A549 (cell line): ENCODE results near the gene ARSD. TPM values are rescaled to one million over a fixed set of nuclear protein-coding genes. Genes with fewer than 3 reads are reported as not detected.
A peak's percentile ranks its signal among the peaks of the same experiment; 100 is the strongest.

Experiments
- ATAC-seq, 2 experiments: fragments of 200-7000 bp in 1 of 2; fragments of >200 bp in 1 of 2; cut with Nextera tagmentation in 1 of 2; cut with Tn5 transposase in 1 of 2; 3 replicates each; pipeline versions ENCODE4 v1.8.0 to v1.9.1; 2018 to 2020; ENCODE audit warnings: mild to moderate bottlenecking in 1 of 2, moderate library complexity in 1 of 2
- CTCF ChIA-PET: fragments of 300-600 bp; sonication (Branson Sonifier 250); formaldehyde crosslinking; extraction: SDS; loops from one replicate; lab custom pipeline; 2021; ENCODE audit warnings: antibody characterized with exemption, inconsistent platforms; lab: Yijun Ruan, JAX
- POLR2A ChIA-PET: fragments of 350-600 bp; formaldehyde crosslinking; extraction: SDS; loops from one replicate; lab custom pipeline; 2021; ENCODE audit warnings: antibody characterized with exemption, inconsistent platforms; lab: Yijun Ruan, JAX
- DNase-seq, 2 experiments: peaks; one replicate each; pipeline versions ENCODE4 v3.0.0 to v3.0.0-alpha.2; 2011 to 2016; ENCODE audit warnings: low read depth in 1 of 2, low spot score in 1 of 2
- FAIRE-seq: peaks from 2 replicates; lab custom pipeline; 2011; peaks lifted over from hg19 to GRCh38; lab: Jason Lieb, UNC
- H3K27ac ChIP-seq, 2 experiments: fragments of >200 bp; sonication (Bioruptor Twin); formaldehyde crosslinking; 3 replicates each; pipeline ENCODE4 v1.5.1; 2016 to 2017
- H3K4me1 ChIP-seq: fragments of >200 bp; sonication (Bioruptor Twin); formaldehyde crosslinking; 3 replicates; pipeline ENCODE4 v1.6.1; 2016
- H3K4me2 ChIP-seq: fragments of >200 bp; sonication (Bioruptor Twin); formaldehyde crosslinking; 3 replicates; pipeline ENCODE4 v1.6.1; 2016
- H3K4me3 ChIP-seq: fragments of >200 bp; sonication (Bioruptor Twin); formaldehyde crosslinking; 3 replicates; pipeline ENCODE4 v1.5.1; 2016
- H3K9me3 ChIP-seq: fragments of >200 bp; sonication (Bioruptor Twin); formaldehyde crosslinking; 3 replicates; pipeline ENCODE4 v1.6.1; 2016
- ATOH8 ChIP-seq: fragments of 250-450 bp; sonication (Bioruptor Pico); IDR thresholded peaks from 2 replicates; pipeline ENCODE4 v1.5.0; 2020; ENCODE audit warnings: low read depth, mild to moderate bottlenecking, moderate library complexity
- CEBPB ChIP-seq, 2 experiments: fragments of >200 bp in 1 of 2; sonication (Bioruptor Twin) in 1 of 2; formaldehyde crosslinking in 1 of 2; IDR thresholded peaks; 2 replicates each; pipeline ENCODE4 v1.6.1; 2012 to 2016
- CHD4 ChIP-seq: fragments of 200-600 bp; sonication (generic); IDR thresholded peaks from 2 replicates; pipeline ENCODE4 v1.6.1; 2016; ENCODE audit warnings: antibody characterized with exemption, mild to moderate bottlenecking, borderline replicate concordance
- EHMT2 ChIP-seq: fragments of 200-600 bp; sonication (generic); IDR thresholded peaks from 2 replicates; pipeline ENCODE4 v1.6.1; 2016; ENCODE audit warnings: antibody characterized with exemption, low read depth, mild to moderate bottlenecking, moderate library complexity
- ELK1 ChIP-seq: fragments of 150-350 bp; IDR thresholded peaks from 2 replicates; pipeline ENCODE4 v1.6.1; 2014; ENCODE audit warnings: low read depth, mild to moderate bottlenecking, low read length
- ESRRA ChIP-seq: fragments of 150-350 bp; IDR thresholded peaks from 2 replicates; pipeline ENCODE4 v1.6.1; 2014; ENCODE audit warnings: mild to moderate bottlenecking, low read length, borderline replicate concordance
- HES2 ChIP-seq: fragments of >200 bp; sonication (Bioruptor Twin); formaldehyde crosslinking; IDR thresholded peaks from 2 replicates; pipeline ENCODE4 v1.6.1; 2016
- HEYL ChIP-seq: fragments of 250-450 bp; sonication (Bioruptor Pico); IDR thresholded peaks from 2 replicates; pipeline ENCODE4 v1.8.0; 2021; ENCODE audit warnings: mild to moderate bottlenecking, moderate library complexity
- JUN ChIP-seq, 2 experiments: fragments of >200 bp; sonication (Bioruptor Twin); formaldehyde crosslinking; IDR thresholded peaks; 2 replicates in 1 of 2; 3 replicates in 1 of 2; pipeline ENCODE4 v1.6.1; 2016 to 2017
- JUNB ChIP-seq: fragments of >200 bp; sonication (Bioruptor Twin); formaldehyde crosslinking; IDR thresholded peaks from 2 replicates; pipeline ENCODE4 v1.6.1; 2016
- KDM1A ChIP-seq: fragments of 200-600 bp; sonication (generic); IDR thresholded peaks from 2 replicates; pipeline ENCODE4 v1.6.1; 2016; ENCODE audit warnings: low read depth, mild to moderate bottlenecking
- KDM5A ChIP-seq: fragments of 200-600 bp; sonication (generic); IDR thresholded peaks from 2 replicates; pipeline ENCODE4 v1.6.1; 2016; ENCODE audit warnings: antibody characterized with exemption, mild to moderate bottlenecking
- MAFK ChIP-seq: fragments of 450-650 bp; IDR thresholded peaks from 2 replicates; pipeline ENCODE4 v1.6.1; 2014; ENCODE audit not compliant: partially characterized antibody
- NR3C1 ChIP-seq: fragments of >200 bp; sonication (Bioruptor Twin); formaldehyde crosslinking; IDR thresholded peaks from 3 replicates; pipeline ENCODE4 v1.6.1; 2017
- REST ChIP-seq: fragments of 200-600 bp; sonication (generic); IDR thresholded peaks from 2 replicates; pipeline ENCODE4 v1.6.1; 2016; ENCODE audit warnings: antibody characterized with exemption, mild to moderate bottlenecking, moderate library complexity
- USF2 ChIP-seq: fragments of 450-650 bp; IDR thresholded peaks from 2 replicates; pipeline ENCODE4 v1.6.1; 2014; ENCODE audit warnings: antibody characterized with exemption
- ZC3H11A ChIP-seq: fragments of 450-650 bp; IDR thresholded peaks from 2 replicates; pipeline ENCODE4 v1.6.1; 2014; ENCODE audit warnings: antibody characterized with exemption, mild to moderate bottlenecking
- ZNF302 ChIP-seq: fragments of 250-450 bp; sonication (Bioruptor Pico); IDR thresholded peaks from 2 replicates; pipeline ENCODE4 v1.9.0; 2021; ENCODE audit warnings: inconsistent platforms, mild to moderate bottlenecking, moderate library complexity
- WGBS: methylation state at CpG from one replicate; pipeline ENCODE4 v1.1.6; 2017; ENCODE audit errors: missing lambda C conversion rate; 5-methylcytosine and 5-hydroxymethylcytosine counted together
- polyA plus RNA-seq, 4 experiments: library from polyadenylated mRNA; depleted of rRNA in 3 of 4; stranded (reverse); fragments of >200 nt; fragmentation: RNase III in 1 of 4; extraction: RNeasy Plus Mini Kit Qiagen cat#74134 plus additional on column Dnase treatment in 1 of 4; gene quantifications; 2 replicates in 3 of 4; 3 replicates in 1 of 4; pipeline ENCODE4 v1.2.3, GENCODE V29; 2011 to 2017

Gene ARSD
- polyA plus RNA-seq, 2 of the 4 experiments (the other 2 are of a cell fraction) = 9.9 to 17.4 TPM

- no peak overlapping the region for H3K4me3 ChIP-seq
- no peak overlapping the region for H3K27ac ChIP-seq
- 67% methylated on average over 5 of the region's 5 CpGs for WGBS
- ChIA-PET POLR2A (no interaction called here), CTCF (no interaction called here)
- H3K9me3 ChIP-seq = no peaks in the 10 kb centered on the region
- FAIRE-seq (peak; percentile 7), ATAC-seq (no peak), DNase-seq (no peak)
- TF ChIP-seq NR3C1 = no peak
- no peak for TF ChIP-seq KDM5A
- no peaks in the 10 kb centered on the region for H3K4me1 ChIP-seq
- no peak overlapping the region for H3K4me2 ChIP-seq
These were observed 54.7 kb downstream of the ARSD start for GRCh38 chrX:2874222-2875135.

GRCh38 chrX:2872671-2873277 lies 56.4 kb downstream of the ARSD start:
- no peaks in the 10 kb centered on the region for H3K9me3 ChIP-seq
- WGBS = 93% methylated on average over 7 of the region's 7 CpGs
- no peak overlapping the region for H3K4me2 ChIP-seq
- ATAC-seq (no peak), FAIRE-seq (no peak)
- POLR2A ChIA-PET = no interaction called here
- no peak overlapping the region for H3K27ac ChIP-seq
- no peak overlapping the region for H3K4me3 ChIP-seq
- CTCF ChIA-PET = no interaction called here
- TF ChIP-seq HES2 = no peak
- no peak for TF ChIP-seq ELK1
- no peak for TF ChIP-seq CEBPB (IDR thresholded peaks at IDR 0.05)
- TF ChIP-seq KDM5A = no peak
- no peak for TF ChIP-seq REST
- TF ChIP-seq ZC3H11A = no peak
- TF ChIP-seq JUNB = no peak
- TF ChIP-seq KDM1A = no peak
- no peak for TF ChIP-seq MAFK
- TF ChIP-seq CHD4 = no peak
- TF ChIP-seq USF2 = no peak
- TF ChIP-seq ESRRA = no peak
- no peak for TF ChIP-seq ATOH8 (CRISPR knock-in tag)
- TF ChIP-seq ZNF302 (CRISPR knock-in tag) = no peak
- TF ChIP-seq EHMT2 = no peak
- TF ChIP-seq JUN (IDR thresholded peaks at IDR 0.05) = no peak
- TF ChIP-seq HEYL = no peak
- TF ChIP-seq, all 56 proteins: peak for 0
- H3K4me1 ChIP-seq = no peaks in the 10 kb centered on the region
- no peak for DNase-seq
